Right kidney (tissue), 9 donors: ENCODE data around the gene CCDC54.
A peak's percentile ranks its signal among the peaks of the same experiment; 100 is the strongest.
"Not testable (repeated sequence)": the region's sequence is repeated elsewhere in the genome, so short reads cannot be mapped to it uniquely, and the experiment has no call there.

Source experiments
- DNase-seq: peaks from one replicate; pipeline ENCODE4 v3.0.0-alpha.2; 2016
- long read RNA-seq, 8 donors: transcript quantifications; one replicate each; lab custom pipeline, GENCODE V29; 2026

Gene CCDC54
- long read RNA-seq, donor 1, result 0 reads
- long read RNA-seq, donor 2, result 0 reads
- long read RNA-seq, donor 3, partial matches to known transcripts, result 0 of 1 reads
- long read RNA-seq, donor 3, other reads (novel, unspliced or antisense), result 0 of 1 reads
- long read RNA-seq, donor 4, partial matches to known transcripts, result 0 of 1 reads
- long read RNA-seq, donor 4, other reads (novel, unspliced or antisense), result 0 of 1 reads
- long read RNA-seq, donor 5, result 0 reads
- long read RNA-seq, donor 6, partial matches to known transcripts, result 0 of 1 reads
- long read RNA-seq, donor 6, other reads (novel, unspliced or antisense), result 0 of 1 reads
- long read RNA-seq, donor 7, result 0 reads
- long read RNA-seq, donor 8, result 0 reads

GRCh38 chr3:107377151-107377550 is at the start of gene CCDC54:
Gene CCDC54, plus strand, starts transcription at chr3:107377439. Its CDS starts 149 bp downstream, at chr3:107377588.
- DNase-seq, result no peak

DNA sequence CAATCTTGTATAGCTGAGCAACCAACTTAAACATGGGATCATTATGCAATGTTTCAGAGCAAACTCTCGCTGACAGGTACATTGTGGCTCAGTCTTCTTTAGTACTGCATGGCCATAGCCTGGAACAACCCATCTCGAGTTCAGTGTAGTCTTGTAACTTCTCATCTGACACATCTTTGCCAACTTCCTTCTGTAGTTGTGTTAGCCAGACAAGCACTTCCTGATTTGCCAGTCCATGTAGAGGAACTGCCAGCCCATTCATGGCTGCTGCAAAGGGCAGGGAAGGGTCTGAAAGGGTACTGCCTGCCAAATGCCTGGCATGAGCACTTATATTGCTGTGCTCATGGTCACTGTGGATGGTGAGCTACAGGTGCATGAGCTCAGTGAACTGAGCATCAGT is 49.2 kb upstream of the CCDC54 start:
- DNase-seq, result no peak

GRCh38 chr3:107329088-107329487 is 48.2 kb upstream of the CCDC54 start:
- DNase-seq, result no peak

DNA sequence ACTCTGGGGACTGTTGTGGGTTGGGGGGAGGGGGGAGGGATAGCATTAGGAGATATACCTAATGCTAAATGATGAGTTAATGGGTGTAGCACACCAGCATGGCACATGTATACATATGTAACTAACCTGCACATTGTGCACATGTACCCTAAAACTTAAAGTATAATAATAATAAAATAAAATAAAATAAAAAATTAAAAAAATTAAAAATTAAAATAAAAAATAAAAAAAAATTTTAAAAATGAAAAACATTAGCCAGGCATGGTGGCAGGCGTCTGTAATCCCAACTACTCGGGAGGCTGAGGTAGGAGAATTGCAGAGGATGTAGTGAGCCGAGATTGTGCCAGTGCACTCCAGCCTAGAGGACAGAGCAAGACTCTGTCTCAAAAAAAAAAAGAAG is 37.5 kb upstream of the CCDC54 start:
- DNase-seq, result not testable (repeated sequence)

- DNase-seq, result no peak
Observed at GRCh38 chr3:107344722-107345121, 32.5 kb upstream of the CCDC54 start.

GRCh38 chr3:107345822-107346405 is 31.3 kb upstream of the CCDC54 start:
- DNase-seq, result no peak

GRCh38 chr3:107346564-107346963 is 30.7 kb upstream of the CCDC54 start:
- no peak for DNase-seq

DNA sequence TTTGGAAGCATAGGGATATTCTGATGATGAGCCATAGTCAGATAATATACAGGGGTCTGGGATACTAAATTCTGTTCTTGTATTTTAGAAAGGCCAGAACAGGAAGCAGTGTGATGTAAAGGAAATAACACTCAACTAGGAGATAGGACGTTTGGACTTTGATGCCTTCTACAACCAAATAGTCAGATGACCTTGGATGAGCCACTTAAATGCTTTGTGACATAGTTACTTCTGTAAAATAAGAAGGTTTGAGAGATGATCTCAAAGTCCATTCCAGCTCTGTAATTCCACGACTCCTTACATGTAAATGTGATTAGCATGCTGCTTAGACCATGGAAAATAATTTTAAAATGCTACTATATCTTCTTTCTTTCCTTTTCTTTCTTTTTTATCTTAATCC is 29.5 kb upstream of the CCDC54 start:
- no peak for DNase-seq

- DNase-seq, result no peak
Observed at GRCh38 chr3:107356706-107357105, 20.5 kb upstream of the CCDC54 start.

- DNase-seq, result no peak
Observed at GRCh38 chr3:107361633-107362032, 15.6 kb upstream of the CCDC54 start.

- no peak for DNase-seq
Observed at GRCh38 chr3:107365051-107365450, 12.2 kb upstream of the CCDC54 start.

DNA sequence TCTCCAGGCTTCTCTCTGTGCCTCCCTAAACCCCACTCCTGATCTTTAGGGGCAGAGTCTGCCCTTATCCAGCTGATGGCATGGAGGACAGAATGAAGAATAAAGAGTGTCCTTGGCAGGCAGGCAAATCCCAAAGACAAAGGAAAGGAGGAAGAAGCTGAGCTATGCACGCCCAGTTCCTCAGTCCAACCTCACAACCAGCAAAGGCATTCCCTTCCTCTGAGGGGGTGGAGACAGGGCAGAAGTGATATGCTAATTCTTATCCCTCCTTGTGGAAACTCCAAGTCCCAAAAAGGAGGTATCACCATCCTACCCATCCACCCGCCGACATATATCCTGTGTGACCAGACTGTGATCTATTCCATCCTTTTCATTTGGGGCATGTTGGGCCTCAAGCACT is 10.5 kb upstream of the CCDC54 start:
- DNase-seq, result no peak

- DNase-seq, result no peak
Observed at GRCh38 chr3:107367353-107367752, 9.9 kb upstream of the CCDC54 start.

GRCh38 chr3:107368654-107369398 is 8.4 kb upstream of the CCDC54 start:
- DNase-seq, result no peak

DNA sequence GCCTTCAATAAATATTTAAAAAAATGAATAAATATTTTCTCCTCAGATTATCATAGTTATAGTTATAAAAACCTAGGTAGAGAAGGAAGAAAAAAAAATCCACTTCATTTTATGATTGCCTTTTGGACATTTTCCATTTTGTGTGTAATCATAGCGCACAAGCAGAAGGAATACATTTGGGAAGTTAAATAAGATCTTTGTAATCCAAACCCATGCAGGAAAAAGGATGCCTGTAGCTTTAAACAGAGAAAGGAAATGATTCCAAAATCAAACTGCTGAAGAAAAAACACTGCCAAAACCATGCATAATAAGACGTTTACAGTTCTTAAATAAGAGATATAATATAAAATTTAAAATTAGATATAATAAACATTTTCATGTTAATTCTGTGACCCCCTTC is 7.4 kb upstream of the CCDC54 start:
- no peak for DNase-seq

- peak; percentile 16 for DNase-seq
Observed at GRCh38 chr3:107370907-107371306, 6.3 kb upstream of the CCDC54 start.

GRCh38 chr3:107372506-107372905 is 4.7 kb upstream of the CCDC54 start:
- DNase-seq, result no peak

DNA sequence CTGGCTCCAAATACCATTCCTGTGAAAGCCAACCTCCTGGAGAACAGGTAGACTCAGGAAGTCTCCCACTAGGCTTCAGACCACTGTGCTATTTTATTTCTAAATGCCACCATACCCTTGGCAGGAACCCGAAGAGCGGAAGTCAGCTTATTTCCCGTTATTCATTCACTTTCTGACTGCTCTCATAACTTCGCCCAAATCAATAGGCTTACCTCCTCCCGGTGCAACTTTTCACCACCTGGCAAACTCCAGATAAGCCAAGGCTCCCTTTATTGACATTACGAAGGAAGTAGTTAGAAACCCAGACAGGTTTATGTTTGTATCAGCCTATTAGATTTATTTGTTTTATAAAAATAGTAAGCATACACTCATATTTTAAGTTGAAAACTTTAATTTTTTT is 3.3 kb upstream of the CCDC54 start:
- no peak for DNase-seq

DNA sequence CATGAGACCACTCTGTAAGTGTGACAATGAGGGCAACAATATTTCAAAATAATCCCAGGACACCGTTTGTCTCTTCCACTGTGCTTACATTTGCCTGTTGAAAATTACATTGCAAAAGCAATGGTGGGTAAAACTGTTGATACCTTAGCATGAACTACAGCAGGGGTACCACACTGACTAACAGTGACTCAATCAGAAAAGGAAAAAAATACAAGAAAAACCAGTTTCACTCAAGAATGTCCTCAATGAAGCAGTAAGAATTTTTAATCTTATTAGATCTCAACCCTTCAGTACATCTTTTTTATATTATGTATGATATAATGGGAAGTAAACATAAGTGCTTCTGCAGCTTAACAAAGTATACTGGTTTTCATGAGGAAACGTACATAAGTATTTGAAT is 1.6 kb upstream of the CCDC54 start:
- no peak for DNase-seq

GRCh38 chr3:107382631-107383030 is 5.4 kb downstream of the CCDC54 start:
- no peak for DNase-seq

DNA sequence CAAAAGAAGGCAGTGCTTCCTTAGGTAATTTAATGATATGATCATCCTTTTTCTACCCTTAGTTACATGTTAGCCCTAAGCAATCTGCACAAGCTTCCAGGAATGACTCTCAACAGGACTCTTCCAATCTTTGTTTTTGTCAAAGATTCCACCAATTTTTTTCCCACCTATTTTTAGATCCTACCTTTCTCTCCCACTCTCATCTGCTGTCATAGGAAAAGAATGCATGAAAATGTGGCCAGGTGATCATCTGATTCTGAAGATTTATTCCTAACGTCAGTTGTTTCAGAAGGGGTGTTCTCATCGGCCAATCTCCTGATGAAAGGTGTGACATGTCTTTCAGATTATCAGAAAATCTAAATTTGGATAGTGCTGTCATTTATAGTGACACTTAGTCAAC is 7.2 kb downstream of the CCDC54 start:
- no peak for DNase-seq

DNA sequence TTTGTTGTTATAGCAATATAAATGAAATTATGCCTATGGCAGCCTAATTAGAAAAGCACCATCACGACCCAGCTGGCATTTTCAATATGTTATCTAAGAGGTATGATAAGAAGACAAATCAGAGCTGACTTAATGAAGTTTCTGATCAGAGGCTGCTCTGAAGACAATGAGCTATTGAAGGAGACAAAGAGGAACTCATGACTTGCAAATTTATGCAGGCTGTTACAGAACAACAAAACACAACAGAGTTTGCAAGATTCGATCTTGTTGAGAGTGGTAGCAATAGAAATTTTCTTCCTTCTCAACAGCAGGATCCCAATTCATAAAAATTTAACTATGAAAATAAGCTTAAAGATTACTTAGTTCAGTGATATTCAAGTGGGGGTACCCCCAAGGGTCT is 7.7 kb downstream of the CCDC54 start:
- DNase-seq, result no peak

- DNase-seq, result no peak
Observed at GRCh38 chr3:107387555-107387954, 10.3 kb downstream of the CCDC54 start.
